Smooth muscle cell (in vitro differentiated cells): Measurements from ENCODE around the gene IL16. TPM values are rescaled to one million over a fixed set of nuclear protein-coding genes. Genes with fewer than 3 reads are reported as not detected.
"Not testable (repeated sequence)": the region's sequence is repeated elsewhere in the genome, so short reads cannot be mapped to it uniquely, and the experiment has no call there.

Experiments used
- DNase-seq: peaks from one replicate; lab custom pipeline; 2025; ENCODE audit not compliant: unreplicated experiment; lab: John Stamatoyannopoulos, UW
- H2AFZ ChIP-seq: fragments of 200-600 bp; sonication (generic); 2 replicates; pipeline ENCODE4 v1.6.0; 2016; ENCODE audit warnings: antibody characterized with exemption, low read depth, mild to moderate bottlenecking
- H3F3A ChIP-seq: fragments of 200-600 bp; sonication (generic); 2 replicates; pipeline ENCODE4 v1.6.0; 2017; ENCODE audit warnings: antibody characterized with exemption, low read depth
- H3K27ac ChIP-seq: fragments of 200-600 bp; sonication (generic); 2 replicates; pipeline ENCODE4 v1.5.1; 2016; ENCODE audit warnings: low read depth, mild to moderate bottlenecking
- H3K27me3 ChIP-seq: fragments of 200-600 bp; sonication (generic); 2 replicates; pipeline ENCODE4 v1.6.1; 2016; ENCODE audit warnings: low read depth, mild to moderate bottlenecking
- H3K36me3 ChIP-seq: fragments of 200-600 bp; sonication (generic); 2 replicates; pipeline ENCODE4 v1.5.1; 2016; ENCODE audit warnings: low read depth
- H3K4me1 ChIP-seq: fragments of 200-600 bp; sonication (generic); 2 replicates; pipeline ENCODE4 v1.5.1; 2016; ENCODE audit warnings: low read depth
- H3K4me2 ChIP-seq: fragments of 200-600 bp; sonication (generic); 2 replicates; pipeline ENCODE4 v1.6.0; 2016; ENCODE audit warnings: mild to moderate bottlenecking
- H3K4me3 ChIP-seq: fragments of 200-600 bp; sonication (generic); 2 replicates; pipeline ENCODE4 v1.5.1; 2016; ENCODE audit warnings: mild to moderate bottlenecking
- H3K79me2 ChIP-seq: fragments of 200-600 bp; sonication (generic); 2 replicates; pipeline ENCODE4 v1.6.0; 2016; ENCODE audit warnings: low read depth, mild to moderate bottlenecking
- H3K9ac ChIP-seq: fragments of 200-600 bp; sonication (generic); 2 replicates; pipeline ENCODE4 v1.6.0; 2016; ENCODE audit warnings: low read depth
- H3K9me3 ChIP-seq: fragments of 200-600 bp; sonication (generic); replicated peaks from 2 replicates; pipeline ENCODE4 v1.5.1; 2016; ENCODE audit warnings: low read depth
- H4K20me1 ChIP-seq: fragments of 200-600 bp; sonication (generic); 2 replicates; pipeline ENCODE4 v1.6.0; 2016; ENCODE audit warnings: low read depth
- CTCF ChIP-seq: fragments of 200-600 bp; sonication (generic); IDR thresholded peaks from 2 replicates; pipeline ENCODE4 v1.5.1; 2017; ENCODE audit warnings: borderline replicate concordance, mild to moderate bottlenecking, antibody characterized with exemption; ENCODE audit not compliant: insufficient read depth, poor library complexity, severe bottlenecking
- WGBS: methylation state at CpG from one replicate; pipeline ENCODE4 v1.1.7; 2016; ENCODE audit warnings: low lambda C conversion rate; 5-methylcytosine and 5-hydroxymethylcytosine counted together
- polyA plus RNA-seq: library from polyadenylated mRNA; unstranded; fragments of >200 nt; fragmentation: Nextera tagmentation; extraction: Ambion mirVana; gene quantifications from 2 replicates; pipeline ENCODE4 v1.2.1, GENCODE V29; 2016
- total RNA-seq: library from RNA; depleted of rRNA; stranded (reverse); fragments of >200 nt; gene quantifications from 2 replicates; pipeline ENCODE4 v1.2.3, GENCODE V29; 2014

Gene IL16
- total and polyA plus RNA-seq, 2 experiments from 2014 or later, result 1.3 to 1.4 TPM

GRCh38 chr15:81343371-81343770 is 146.7 kb downstream of the IL16 start:
- H3K27me3 ChIP-seq, result peaks cover 3% of the 10 kb centered on the region
- no peaks in the 10 kb centered on the region for H4K20me1 ChIP-seq
- no peaks in the 10 kb centered on the region for H3K79me2 ChIP-seq
- H3K36me3 ChIP-seq, result no peaks in the 10 kb centered on the region
- no peak overlapping the region for H2AFZ ChIP-seq
- no peak overlapping the region for H3K4me2 ChIP-seq
- no peak overlapping the region for H3K9ac ChIP-seq
- no peak overlapping the region for H3K27ac ChIP-seq
- no peak for TF ChIP-seq CTCF
- WGBS, result 90% methylated on average over 4 of the region's 4 CpGs
- H3F3A ChIP-seq, result no peaks in the 10 kb centered on the region
- no peak overlapping the region for H3K4me3 ChIP-seq
- no peak for DNase-seq
- no peaks in the 10 kb centered on the region for H3K4me1 ChIP-seq
- H3K9me3 ChIP-seq, result no peaks in the 10 kb centered on the region

DNA sequence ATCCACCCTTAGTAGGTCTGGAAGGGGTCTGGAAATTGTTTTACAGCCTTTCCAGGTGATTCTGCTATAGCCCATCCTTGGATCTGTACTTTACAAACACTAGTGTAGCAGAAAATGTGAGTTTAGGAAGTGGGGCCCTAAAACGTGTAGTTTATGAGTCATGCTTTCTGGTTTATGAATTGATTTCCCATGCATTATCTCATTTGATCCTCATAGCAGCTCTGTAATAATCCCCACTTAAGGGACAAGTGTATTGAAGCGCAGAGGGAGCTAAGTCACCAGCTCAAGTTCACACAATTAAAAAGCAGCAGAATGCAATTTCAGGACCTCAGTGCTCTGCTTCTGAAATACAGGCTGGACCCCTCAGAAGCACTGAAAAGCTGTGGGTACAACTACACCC is 149.9 kb downstream of the IL16 start:
- WGBS, result 52% methylated on average over 2 of the region's 2 CpGs
- no peaks in the 10 kb centered on the region for H3K4me1 ChIP-seq
- no peaks in the 10 kb centered on the region for H3K9me3 ChIP-seq
- no peak for TF ChIP-seq CTCF
- H3K4me2 ChIP-seq, result no peak overlapping the region
- DNase-seq, result no peak
- no peaks in the 10 kb centered on the region for H3K36me3 ChIP-seq
- H3K79me2 ChIP-seq, result no peaks in the 10 kb centered on the region
- H3F3A ChIP-seq, result no peaks in the 10 kb centered on the region
- H3K9ac ChIP-seq, result no peak overlapping the region
- no peak overlapping the region for H3K27ac ChIP-seq
- no peaks in the 10 kb centered on the region for H4K20me1 ChIP-seq
- peaks cover 7% of the 10 kb centered on the region for H3K27me3 ChIP-seq
- no peak overlapping the region for H3K4me3 ChIP-seq
- H2AFZ ChIP-seq, result no peak overlapping the region

DNA sequence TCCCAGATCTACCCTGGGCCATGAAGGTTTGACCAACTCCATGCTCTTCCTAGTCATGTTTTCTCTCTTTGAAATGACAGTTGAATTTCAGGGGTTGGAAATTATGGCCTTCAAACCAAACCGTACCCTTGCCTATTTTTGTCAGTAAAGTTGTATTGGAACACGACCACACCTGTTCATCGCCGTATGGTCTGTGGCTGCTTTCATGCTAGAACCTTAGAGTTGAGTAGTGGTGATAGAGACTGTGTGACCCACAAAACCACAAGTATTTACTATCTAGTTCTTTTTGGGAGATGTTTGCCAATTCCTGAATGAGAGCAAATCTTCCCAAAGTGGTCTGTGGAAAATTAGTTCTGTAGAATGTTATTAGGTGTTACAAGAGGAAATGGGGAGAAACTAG is 151.2 kb downstream of the IL16 start:
- Histone ChIP-seq H3K27ac (no peak overlapping the region), H3F3A (no peaks in the 10 kb centered on the region), H3K36me3 (no peaks in the 10 kb centered on the region), H3K9ac (no peak overlapping the region), H4K20me1 (no peaks in the 10 kb centered on the region), H3K4me2 (no peak overlapping the region), H3K4me1 (no peaks in the 10 kb centered on the region), H3K27me3 (peaks cover 7% of the 10 kb centered on the region), H3K9me3 (no peaks in the 10 kb centered on the region), H2AFZ (no peak overlapping the region), H3K79me2 (no peaks in the 10 kb centered on the region), H3K4me3 (no peak overlapping the region)
- DNase-seq, result no peak
- WGBS, result 94% methylated on average over 4 of the region's 4 CpGs
- TF ChIP-seq CTCF, result no peak

- H3K4me1 ChIP-seq, H3K79me2 ChIP-seq, H4K20me1 ChIP-seq, H2AFZ ChIP-seq, H3F3A ChIP-seq, H3K27ac ChIP-seq, H3K4me2 ChIP-seq, H3K9me3 ChIP-seq, DNase-seq, H3K36me3 ChIP-seq, H3K9ac ChIP-seq, H3K4me3 ChIP-seq, H3K27me3 ChIP-seq: not testable (repeated sequence)
- WGBS, result 92% methylated on average over 11 of the region's 11 CpGs
Measured at GRCh38 chr15:81348691-81349090, 152.0 kb downstream of the IL16 start.
